Fibroblast of the aortic adventitia (primary cell): ENCODE data around the gene TSC22D2. TPM values are rescaled to one million over a fixed set of nuclear protein-coding genes. Genes with fewer than 3 reads are reported as not detected.

Experiments used
- DNase-seq: peaks from one replicate; pipeline ENCODE4 v3.0.0-alpha.2; 2010; ENCODE audit warnings: low read depth
- H3K4me3 ChIP-seq: 2 replicates; pipeline ENCODE4 v1.5.1; 2011; ENCODE audit warnings: low read depth, mild to moderate bottlenecking, control low read depth, low read length, moderate library complexity
- CTCF ChIP-seq: IDR thresholded peaks from 2 replicates; pipeline ENCODE4 v1.5.1; 2011; ENCODE audit warnings: mild to moderate bottlenecking, low read length, control low read depth, inconsistent platforms; ENCODE audit not compliant: insufficient read depth
- total RNA-seq: library from RNA; depleted of rRNA; stranded (reverse); fragments of >200 nt; gene quantifications from 2 replicates; pipeline ENCODE4 v1.2.3, GENCODE V29; 2012; ENCODE audit warnings: low replicate concordance

Gene TSC22D2
- total RNA-seq, 1 donor, result 15.4 TPM

GRCh38 chr3:150419959-150420358 lies 11.9 kb downstream of the TSC22D2 start:
- no peak overlapping the region for H3K4me3 ChIP-seq
- no peak for TF ChIP-seq CTCF
- no peak for DNase-seq

GRCh38 chr3:150421256-150421655 lies 13.2 kb downstream of the TSC22D2 start:
- no peak overlapping the region for H3K4me3 ChIP-seq
- TF ChIP-seq CTCF, result no peak
- no peak for DNase-seq

- peak; percentile 74 for DNase-seq
- no peak overlapping the region for H3K4me3 ChIP-seq
- TF ChIP-seq CTCF, result no peak
Observed at GRCh38 chr3:150421799-150422548, 13.9 kb downstream of the TSC22D2 start.

- no peak for TF ChIP-seq CTCF
- no peak overlapping the region for H3K4me3 ChIP-seq
- no peak for DNase-seq
Observed at GRCh38 chr3:150422907-150423306, 14.8 kb downstream of the TSC22D2 start.

- H3K4me3 ChIP-seq, result no peak overlapping the region
- DNase-seq, result no peak
- TF ChIP-seq CTCF, result no peak
Observed at GRCh38 chr3:150423761-150424160, 15.7 kb downstream of the TSC22D2 start.

- no peak for DNase-seq
- no peak for TF ChIP-seq CTCF
- H3K4me3 ChIP-seq, result no peak overlapping the region
Observed at GRCh38 chr3:150426292-150426691, 18.2 kb downstream of the TSC22D2 start.

GRCh38 chr3:150428562-150428961 lies 20.5 kb downstream of the TSC22D2 start:
- TF ChIP-seq CTCF, result no peak
- DNase-seq, result no peak
- H3K4me3 ChIP-seq, result no peak overlapping the region
